Endometrial microvascular endothelial cells (primary cell): ENCODE results near the gene DENND1C. TPM values are rescaled to one million over a fixed set of nuclear protein-coding genes. Genes with fewer than 3 reads are reported as not detected.
"Not testable (repeated sequence)": the region's sequence is repeated elsewhere in the genome, so short reads cannot be mapped to it uniquely, and the experiment has no call there.

Source experiments
- in situ Hi-C: cut with HindIII; loops from 2 replicates; pipeline ENCODE4 v1.10.0; 2017; ENCODE audit warnings: low sequenced_read_pairs, low pct_unique_long_range_greater_than_20kb; ENCODE audit errors: inconsistent ontology term
- total RNA-seq: library from RNA; depleted of rRNA; stranded (reverse); fragments of >200 nt; gene quantifications from one replicate; pipeline ENCODE4 v1.2.3, GENCODE V29; 2015; ENCODE audit errors: inconsistent ontology term

Gene DENND1C
- total RNA-seq, 1 donor from 2014 or later: not detected

DNA sequence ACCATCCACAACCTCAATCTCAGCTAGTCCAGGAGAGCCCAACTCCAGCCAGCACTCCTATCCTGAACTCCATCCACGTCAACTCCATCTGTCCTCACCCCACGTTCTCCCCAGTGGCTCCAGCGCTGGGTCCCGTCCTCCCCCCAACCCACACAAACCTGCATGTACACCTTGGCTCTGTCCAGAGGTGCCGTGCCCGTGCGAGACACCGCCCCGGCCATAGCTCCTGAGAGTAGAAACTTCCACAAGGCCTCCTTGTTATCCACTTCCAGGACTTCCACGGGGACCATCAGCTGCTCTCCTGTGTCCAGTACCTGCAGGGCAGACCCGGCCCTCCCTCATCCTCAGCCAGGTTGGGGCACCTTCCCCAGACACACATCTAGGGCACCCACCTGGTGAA is 49.7 kb downstream of the DENND1C start:
- in situ Hi-C loops: no loop called here

DNA sequence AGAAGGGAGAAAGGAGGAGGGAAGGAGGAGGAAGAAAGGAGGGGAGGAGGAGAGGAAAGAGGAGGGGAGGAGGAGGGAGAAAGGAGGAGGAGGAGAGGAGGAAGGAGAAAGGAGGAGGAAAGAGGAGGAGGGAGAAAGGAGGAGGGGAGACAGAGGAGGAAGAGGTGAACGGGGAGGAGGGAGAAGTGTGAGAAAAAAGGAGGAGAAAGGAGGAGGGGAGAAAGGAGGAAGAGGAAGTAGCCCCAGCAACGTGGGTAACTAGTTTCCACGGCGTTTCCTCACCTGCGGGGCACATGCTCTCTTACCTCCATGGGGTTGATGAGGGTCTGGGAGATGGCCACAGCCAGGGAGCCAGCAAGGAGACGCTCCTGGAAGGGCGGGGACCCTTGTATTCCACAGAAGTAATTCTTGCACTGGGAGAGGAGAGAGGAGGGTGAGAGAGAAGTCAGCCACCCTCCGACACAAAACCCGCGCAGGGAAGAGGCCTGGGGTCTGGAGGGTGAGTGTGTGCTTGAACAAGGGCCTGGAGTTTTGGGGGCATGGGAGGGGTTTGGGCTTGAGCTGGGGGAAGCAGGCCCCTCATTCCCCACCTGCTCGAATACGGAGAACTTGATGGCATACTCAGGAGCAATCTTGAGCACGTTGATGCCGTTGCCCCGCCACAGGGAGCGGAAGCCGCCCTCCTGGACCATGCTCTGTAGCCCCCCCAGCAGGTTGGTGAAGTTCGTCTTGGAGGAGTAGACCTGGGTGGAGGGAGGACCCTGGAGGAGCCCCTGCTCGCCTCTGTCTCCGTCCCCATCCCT is 52.0 kb downstream of the DENND1C start:
- in situ Hi-C loops: no loop called here

DNA sequence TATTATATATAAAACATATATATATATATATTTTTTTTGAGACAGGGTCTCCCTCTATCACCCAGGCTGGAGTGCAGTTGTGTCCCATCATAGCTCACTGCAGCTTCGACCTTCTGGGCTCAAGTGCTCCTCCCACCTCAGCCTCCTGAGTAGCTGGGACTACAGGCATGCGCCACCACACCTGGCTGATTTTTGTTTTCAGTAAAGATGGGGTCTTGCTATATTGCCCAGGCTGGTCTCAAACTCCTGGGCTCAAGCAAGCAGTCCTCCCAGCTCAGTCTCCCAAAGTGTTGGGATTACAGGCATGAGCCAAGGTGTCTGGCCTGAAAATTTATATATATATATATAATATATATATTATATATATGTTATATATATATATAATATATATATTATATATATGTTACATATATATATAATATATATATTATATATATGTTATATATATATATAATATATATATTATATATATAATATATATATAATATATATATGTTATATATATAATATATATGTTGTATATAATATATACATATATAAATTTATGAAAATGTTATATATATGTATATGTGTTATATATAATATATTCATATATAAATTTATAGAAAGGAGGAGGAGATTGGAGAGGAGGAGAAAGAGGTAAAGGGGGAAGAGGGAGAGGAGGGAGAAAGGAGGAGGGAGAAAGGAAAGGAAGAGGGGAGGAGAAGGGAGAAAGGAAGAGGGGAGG is 52.7 kb downstream of the DENND1C start:
- in situ Hi-C loops: not testable (repeated sequence)

DNA sequence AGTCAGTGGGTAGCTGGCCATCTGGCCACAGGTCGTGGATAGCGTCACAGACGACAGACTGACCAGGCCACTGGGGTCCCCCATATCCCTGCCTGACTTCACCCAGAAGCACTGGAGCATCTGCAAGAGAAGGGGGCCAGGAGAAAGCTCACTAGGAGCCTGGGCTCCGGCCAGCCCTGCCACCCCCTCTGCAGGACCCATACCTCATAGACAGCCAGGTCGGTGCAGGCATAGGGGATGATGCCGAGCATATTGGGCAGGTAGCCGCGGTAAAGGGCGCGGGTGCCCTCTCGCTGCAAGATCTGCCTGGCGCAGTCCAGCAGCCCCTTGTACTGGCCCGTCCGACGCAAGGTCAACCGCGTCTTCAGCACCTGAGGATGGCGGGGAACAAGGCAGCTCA is 54.5 kb downstream of the DENND1C start:
- in situ Hi-C loops: no loop called here

DNA sequence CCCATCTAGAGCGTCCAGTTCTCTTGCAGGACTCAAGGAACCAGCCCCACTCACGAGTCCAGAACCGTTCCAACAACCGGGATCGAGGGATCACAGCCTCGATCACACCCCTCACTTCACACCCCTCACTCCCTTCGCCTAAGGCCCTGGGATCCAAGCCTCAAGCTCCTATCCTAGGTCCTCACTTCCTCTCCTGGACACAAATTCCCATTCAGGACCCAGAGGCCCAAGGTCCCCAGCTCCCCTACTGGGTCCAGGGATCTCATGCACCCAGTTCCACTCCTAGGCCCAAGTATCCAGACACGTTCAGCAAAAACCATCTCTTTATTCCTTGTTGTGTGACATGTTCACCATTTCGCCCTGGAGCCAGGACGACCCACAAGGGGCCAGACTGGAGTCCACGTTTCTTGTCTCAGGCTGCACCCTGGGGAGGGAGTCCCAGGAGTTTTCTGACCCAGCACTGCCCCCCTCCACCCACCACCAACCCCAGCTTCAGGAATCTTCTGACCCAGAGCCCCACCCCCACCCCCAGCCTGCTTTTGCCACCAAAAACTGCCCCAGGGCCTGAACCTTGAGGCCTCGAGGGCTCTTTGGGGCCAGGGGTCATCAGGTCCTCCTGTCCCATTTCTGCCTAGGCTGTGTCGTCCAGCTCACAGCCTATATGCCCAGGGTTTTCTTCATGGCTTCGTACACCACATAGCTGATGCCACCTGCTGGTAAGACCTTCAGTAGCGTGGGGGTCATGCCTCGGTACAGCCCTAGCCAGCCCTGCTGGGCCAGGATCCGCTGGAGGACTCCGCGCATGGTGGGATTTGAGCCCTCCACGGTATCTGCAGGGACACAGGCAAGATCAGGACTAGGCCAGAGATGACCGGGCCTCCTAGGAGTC is 55.6 kb downstream of the DENND1C start:
- in situ Hi-C loops: no loop called here

DNA sequence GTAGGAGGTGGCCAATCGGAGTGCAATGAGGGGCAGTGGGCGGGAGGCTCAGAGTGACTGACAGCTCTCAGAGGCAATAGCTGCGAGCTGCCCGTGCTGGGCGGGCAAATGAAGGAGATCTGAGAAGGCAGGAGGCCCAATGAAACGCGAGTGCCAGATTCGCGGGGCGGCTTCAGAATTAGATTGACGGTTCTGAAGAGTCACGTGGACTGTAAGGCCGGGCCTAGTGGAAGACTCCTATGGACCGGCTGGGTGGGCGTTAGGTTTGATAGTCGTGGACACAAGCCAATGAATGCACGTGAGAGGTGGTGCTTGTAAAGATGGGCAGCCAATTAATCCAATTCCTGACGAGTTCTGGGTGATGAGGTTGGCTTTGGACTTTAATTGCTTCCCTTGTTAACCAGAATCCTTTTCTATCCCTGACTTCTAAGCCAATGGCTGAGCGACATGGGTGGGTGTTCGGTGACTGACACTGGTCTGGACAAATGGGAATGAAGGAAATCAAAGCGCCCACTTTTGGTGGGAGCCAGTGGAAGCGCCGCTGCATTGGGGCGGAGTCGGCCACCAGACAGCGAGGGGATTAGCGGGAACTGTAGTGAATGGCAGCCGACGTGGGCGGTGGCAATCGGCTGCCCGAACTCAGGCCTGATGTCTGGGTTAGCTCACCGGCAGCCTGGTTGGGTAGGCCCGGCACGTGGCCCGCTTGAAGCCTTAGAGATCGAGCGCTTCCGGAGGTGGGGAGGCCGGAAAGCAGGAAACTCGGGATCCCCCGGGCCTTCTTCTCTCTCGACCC is 56.5 kb downstream of the DENND1C start:
- in situ Hi-C loops: no loop called here

DNA sequence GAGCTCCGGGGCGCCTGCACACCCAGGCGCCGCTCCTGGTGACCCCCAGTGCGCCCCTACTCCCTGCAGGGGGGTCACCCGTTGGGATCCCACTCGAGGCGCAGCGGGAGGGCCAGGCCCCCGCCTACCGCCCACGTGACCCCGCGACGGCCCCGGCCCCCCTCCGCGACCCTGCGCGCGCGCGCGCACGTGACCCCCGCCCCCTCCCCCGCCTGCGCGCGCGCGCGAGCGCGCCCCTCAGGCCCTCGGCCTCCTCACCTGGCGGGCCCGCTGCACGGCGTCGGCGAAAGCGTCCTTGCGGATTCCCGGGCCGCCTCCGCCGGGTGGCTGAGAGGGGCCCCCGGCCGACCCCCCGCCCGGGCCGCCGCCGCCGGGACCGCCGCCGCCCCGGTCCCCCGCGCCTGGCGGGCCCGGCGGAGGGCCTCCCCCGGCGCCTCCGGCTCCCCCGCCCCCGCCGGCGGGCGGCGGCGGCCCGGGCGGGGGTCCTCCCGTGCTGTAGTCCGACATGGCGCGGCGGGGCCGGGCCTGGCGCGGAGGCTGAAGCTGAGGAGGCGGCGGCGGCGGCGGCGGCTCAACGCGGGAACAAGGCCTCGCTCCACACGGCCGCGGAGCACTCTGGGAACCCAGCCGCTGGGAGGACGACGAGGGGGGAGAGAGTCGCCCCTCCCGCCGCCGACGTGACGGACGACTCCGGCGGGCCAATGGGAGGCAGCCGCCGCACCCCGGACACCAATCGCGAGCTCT is 57.2 kb downstream of the DENND1C start, which contains the start of gene KHSRP:
TSS of gene KHSRP (minus strand) at position 617 of the 744 bp plus-strand sequence. CDS start at position 507, 110 bp downstream.
- in situ Hi-C loops: no loop called here

DNA sequence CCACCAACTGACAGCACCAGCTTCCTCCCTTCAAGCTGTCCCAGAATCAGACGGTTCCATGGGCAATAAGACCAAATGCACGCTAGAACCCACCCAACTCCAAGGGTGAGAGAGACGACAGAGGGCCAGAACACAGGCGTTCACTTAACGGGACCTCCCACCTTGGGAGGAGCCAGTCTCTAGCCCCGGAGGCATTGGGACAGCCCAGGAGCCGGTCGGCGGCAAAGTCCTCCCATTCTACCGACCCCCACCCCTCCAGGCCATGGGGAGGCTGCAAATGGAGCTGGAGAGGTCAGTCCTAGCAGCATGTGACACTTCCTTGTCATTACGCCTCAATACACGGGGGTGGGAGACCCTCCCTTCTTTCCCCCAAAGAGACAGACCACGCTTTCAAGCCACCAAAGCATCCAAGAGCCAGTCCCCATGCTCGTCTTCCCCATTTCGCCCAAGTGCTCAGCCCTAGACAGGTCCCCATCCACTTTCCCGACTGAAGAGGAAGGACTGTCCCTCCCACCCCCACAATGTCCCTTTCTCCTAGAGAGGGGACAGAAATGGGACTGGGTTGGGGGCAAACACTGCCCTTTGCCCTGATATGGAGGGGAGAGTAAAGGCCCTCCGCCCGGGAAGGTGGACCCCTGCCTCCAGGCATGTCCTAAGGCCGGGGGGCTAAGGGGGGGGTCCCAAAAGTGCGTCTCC is 57.9 kb downstream of the DENND1C start:
- in situ Hi-C loops: no loop called here

DNA sequence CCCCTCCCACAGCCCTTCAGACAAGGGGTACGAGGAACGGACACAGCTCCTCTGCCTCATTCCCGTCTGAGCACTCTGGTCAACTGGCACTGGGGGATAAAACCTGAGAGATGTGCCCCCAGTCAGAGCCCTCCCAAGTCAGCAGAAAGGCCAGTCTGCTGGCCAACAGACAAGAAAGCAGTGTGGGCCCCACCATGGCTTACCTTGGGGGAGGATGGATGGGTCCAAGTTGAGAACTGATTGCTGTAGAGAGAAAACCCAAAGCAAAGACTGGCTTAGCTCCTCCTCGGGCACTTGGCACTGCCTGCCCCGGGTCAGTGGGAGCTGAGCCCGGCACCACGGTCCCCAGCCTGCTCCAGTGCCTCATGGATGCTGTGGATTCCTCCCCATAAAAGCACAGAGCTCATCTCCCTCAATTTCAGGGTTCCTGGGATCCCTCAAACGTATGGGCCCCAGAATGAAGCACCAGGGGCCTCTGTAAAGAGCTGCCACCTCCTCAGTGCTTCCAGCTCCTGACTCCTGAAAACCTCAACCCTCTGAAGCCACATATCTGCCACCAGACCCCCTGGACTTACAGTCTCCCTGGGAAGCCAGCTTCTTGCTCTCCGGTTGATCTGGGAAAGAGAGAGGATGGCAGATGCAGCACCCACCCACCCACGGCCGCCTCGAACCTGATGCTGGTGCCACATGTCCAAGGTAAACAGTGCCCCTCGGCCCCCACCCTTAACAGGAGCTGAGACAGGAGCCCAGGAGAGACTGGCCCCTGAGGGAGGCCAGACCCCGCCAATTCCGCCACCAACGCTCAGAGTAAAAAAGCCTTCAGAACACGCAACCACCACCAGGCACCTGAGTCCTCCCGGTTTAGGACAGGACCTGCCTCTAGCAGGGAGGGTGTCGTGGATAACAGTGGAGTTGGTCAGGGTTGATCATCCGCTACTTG is 60.2 kb downstream of the DENND1C start:
- in situ Hi-C loops: no loop called here

DNA sequence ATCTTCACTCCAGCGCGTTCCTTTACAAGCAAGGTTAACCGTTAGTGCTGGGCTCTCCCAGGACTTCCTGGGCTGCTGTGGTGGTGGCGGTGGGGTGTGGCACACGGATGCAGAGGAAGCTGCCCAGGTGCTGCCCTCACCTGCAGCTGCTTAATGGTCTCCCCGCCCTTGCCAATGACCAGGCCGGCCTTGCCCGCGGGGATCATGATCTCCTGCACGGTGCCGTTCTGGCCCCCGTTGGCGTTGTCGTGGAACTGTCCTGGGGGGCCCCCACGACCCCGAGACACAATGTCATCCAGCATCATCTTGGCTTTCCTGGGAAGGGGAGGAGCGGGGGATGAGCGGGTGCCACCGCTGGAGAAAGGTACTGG is 63.0 kb downstream of the DENND1C start:
- in situ Hi-C loops: no loop called here

DNA sequence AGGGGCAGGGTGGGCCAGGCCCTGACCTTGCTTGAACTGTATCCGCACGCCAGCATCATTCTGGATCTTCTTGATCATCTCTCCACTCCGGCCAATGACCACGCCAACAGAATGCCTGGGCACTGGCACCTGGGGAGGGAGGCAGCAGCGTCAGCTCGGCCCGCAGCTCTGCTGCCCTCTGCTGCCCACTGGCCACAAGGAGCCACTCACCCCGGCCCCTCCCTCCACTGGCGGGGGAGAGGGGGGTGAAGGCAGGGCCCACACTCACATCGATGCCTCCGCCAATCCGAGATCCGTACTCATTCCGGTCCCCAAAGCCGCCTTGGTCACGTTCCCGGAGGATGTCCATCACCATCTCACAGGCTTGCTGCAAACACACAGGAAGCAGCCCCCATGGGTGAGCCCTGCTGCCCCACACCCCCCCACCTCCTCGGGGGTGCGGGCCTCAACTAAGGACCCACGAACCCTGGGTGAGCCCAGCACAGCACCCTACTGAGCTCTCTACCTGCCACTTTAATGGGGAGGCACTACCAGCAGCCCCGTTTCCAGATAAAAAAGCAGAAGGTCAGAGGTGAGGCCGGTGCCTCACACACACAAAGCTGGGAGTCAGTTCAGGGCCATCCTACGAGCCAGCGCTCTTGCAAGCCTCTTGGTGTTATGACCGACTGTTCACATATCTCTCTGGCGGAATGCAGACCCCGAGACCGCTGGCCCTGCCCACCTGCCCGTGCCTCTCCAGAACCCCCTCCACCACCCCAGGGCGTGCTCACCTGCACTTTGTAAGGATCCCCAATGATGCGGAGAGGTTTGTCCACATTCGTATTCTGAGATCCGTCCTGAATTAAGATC is 63.6 kb downstream of the DENND1C start:
- in situ Hi-C loops: no loop called here

Other genes with a start within 250 kb of the DENND1C start
- 17.2 TPM for gene MLLT1, start 201.8 kb downstream of the DENND1C start, total RNA-seq
- gene ACER1, start 148.2 kb downstream of the DENND1C start, total RNA-seq: not detected
- 109 TPM for gene CLPP, start 120.3 kb downstream of the DENND1C start, total RNA-seq
- 43.9 TPM for gene ALKBH7, start 109.0 kb downstream of the DENND1C start, total RNA-seq
- 0.46 TPM for gene PSPN, start 105.9 kb downstream of the DENND1C start, total RNA-seq
- gene GTF2F1, start 88.6 kb downstream of the DENND1C start, total RNA-seq: 32.3 TPM
- 251 TPM for gene KHSRP, start 57.0 kb downstream of the DENND1C start, total RNA-seq
- not detected for gene SLC25A41, start 48.0 kb downstream of the DENND1C start, total RNA-seq
- gene SLC25A23, start 22.0 kb downstream of the DENND1C start, total RNA-seq: 15.1 TPM
- gene CRB3, start 17.5 kb downstream of the DENND1C start, total RNA-seq: not detected
- not detected for gene TUBB4A, start 20.5 kb upstream of the DENND1C start, total RNA-seq
- gene TNFSF9, start 49.2 kb upstream of the DENND1C start, total RNA-seq: 6.7 TPM
- 12.3 TPM for gene CD70, start 109.4 kb upstream of the DENND1C start, total RNA-seq
- not detected for gene TNFSF14, start 188.4 kb upstream of the DENND1C start, total RNA-seq
- gene C3, start 238.9 kb upstream of the DENND1C start, total RNA-seq: not detected